ENCODE results near the gene CDIP1. TPM values are rescaled to one million over a fixed set of nuclear protein-coding genes. Genes with fewer than 3 reads are reported as not detected.

The CDIP1 gene
- total and polyA plus RNA-seq, 10 of the 15 experiments (the other 5 are each of a cell fraction or from before 2014, with no cell fraction given): 6.1 to 32.4 (median 13.6) TPM

DNA sequence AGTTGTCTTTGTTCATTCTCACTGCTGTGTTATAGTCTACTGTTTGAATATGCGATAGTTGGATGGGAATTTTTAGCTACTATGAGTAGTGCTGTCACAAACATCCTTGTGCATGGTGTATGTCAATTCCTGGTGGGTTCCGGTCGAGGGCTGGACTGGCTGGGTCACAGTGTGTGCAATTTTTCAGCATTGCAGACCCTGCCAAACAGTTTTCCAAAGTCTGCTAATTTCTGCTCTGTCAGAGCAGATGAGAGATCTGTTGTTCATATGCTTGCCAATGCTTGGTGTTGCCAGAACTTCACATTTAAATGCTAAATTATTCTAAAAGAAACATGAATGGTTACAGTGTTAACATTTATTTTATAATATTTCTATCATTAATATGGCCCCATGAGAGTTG is 14.0 kb upstream of the CDIP1 start:
- POLR2A ChIA-PET: no interaction called here

DNA sequence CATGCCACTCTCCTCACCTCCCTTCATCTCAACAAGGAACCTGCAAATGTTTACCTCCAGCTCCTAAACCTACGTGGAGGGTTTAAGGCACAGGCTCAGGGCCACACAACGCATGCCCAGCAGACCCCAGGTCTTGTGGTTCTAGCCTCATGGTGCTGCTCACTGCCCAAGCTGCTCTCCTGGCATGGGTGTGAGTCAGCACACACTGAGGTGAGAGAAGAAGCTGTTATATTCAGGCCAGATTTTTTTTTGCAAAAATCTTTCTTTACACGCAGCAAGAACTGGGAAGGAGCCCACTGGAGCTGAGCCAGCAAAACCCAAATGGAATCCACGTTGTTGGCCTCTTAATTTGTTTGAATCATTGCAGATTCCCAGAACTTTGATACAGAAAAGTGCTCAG is 12.0 kb upstream of the CDIP1 start:
- no TSS peak for BruUV-seq (replicated peaks)
- DNase-seq (ENCODE audit: low read depth, low spot score) (no peak), FAIRE-seq (no peak), ATAC-seq (no peak)
- Histone ChIP-seq H3K27ac (ENCODE audit: control insufficient read depth, insufficient read depth) (no peak overlapping the region), H3K4me1 (ENCODE audit: control insufficient read depth, insufficient read depth, low read length) (no peaks in the 10 kb centered on the region), H3K36me3 (ENCODE audit: control insufficient read depth in 2 of 2, insufficient read depth in 2 of 2, low read length in 1 of 2) (no peaks in the 10 kb centered on the region), H3K9ac (ENCODE audit: control insufficient read depth, insufficient read depth, low read length) (no peak overlapping the region), H3K4me3 (no peak overlapping the region), H3K79me2 (ENCODE audit: control insufficient read depth, insufficient read depth, low read length) (no peaks in the 10 kb centered on the region), H3K4me2 (ENCODE audit: control insufficient read depth, insufficient read depth) (no peak overlapping the region), H4K20me1 (ENCODE audit: control insufficient read depth, insufficient read depth) (no peaks in the 10 kb centered on the region), H2AFZ (ENCODE audit: control insufficient read depth, low read depth, low read length) (no peak overlapping the region), H3K9me3 (replicated peaks; ENCODE audit: control insufficient read depth, insufficient read depth, low read length) (no peaks in the 10 kb centered on the region), H3K27me3 (replicated peaks in 1 of 2; ENCODE audit: control insufficient read depth in 2 of 2, insufficient read depth in 2 of 2, low read length in 1 of 2) (peaks cover 0 to 2% of the 10 kb centered on the region in 2 experiments; a peak in 1 of 4 replicates)
- ChIA-PET SMC1A (ENCODE audit: uncharacterized antibody, unreplicated experiment) (interaction anchor here (0.8 to 3.6 kb wide), 3 partner anchors 36 to 46 kb away, joined by 3 to 41 read pairs (median 3); no protein-coding TSS in a partner anchor), CTCF (interaction anchor here (0.7 to 8.6 kb wide), 8 partner anchors 12 to 350 kb away, joined by 3 to 65 read pairs (median 6); partner anchors contain the start of genes CDIP1 and MGRN1), RAD21 (ENCODE audit: unreplicated experiment) (interaction anchor here (1.1 to 1.9 kb wide), 3 partner anchors 35 to 103 kb away, joined by 3 to 7 read pairs (median 4); no protein-coding TSS in a partner anchor), POLR2A (no interaction called here)
- 11% methylated on average over 4 of the region's 4 CpGs for WGBS (ENCODE audit: insufficient coverage, insufficient replicate concordance, low lambda C conversion rate, missing lambda C conversion rate)
- in situ Hi-C loops (cut with MboI) (no loop called here), intact Hi-C loops (cut with micrococcal nuclease; ENCODE audit: unreplicated experiment) (no loop called here)
- TF ChIP-seq POLR2A (IDR thresholded peaks at IDR 0.05; ENCODE audit: low read depth, low read length) (no peak), EED (IDR thresholded peaks at IDR 0.05; ENCODE audit: low read depth) (no peak), GABPA (IDR thresholded peaks at IDR 0.05; ENCODE audit: low read depth) (no peak), TCF12 (IDR thresholded peaks at IDR 0.05; ENCODE audit: low read depth, low read length) (no peak), MYC (IDR thresholded peaks at IDR 0.05; ENCODE audit: insufficient read depth, insufficient read length, insufficient replicate concordance, low read length, severe bottlenecking) (no peak), NFYB (IDR thresholded peaks at IDR 0.05; ENCODE audit: insufficient read depth, low read depth, low read length) (no peak), YY1 (IDR thresholded peaks at IDR 0.05; ENCODE audit: low read depth, low read length) (no peak), SMC3 (IDR thresholded peaks at IDR 0.05; ENCODE audit: borderline replicate concordance, low read length) (no peak), RFX5 (IDR thresholded peaks at IDR 0.05; ENCODE audit: low read depth, low read length) (no peak)
- TF ChIP-seq, protein P1, sequence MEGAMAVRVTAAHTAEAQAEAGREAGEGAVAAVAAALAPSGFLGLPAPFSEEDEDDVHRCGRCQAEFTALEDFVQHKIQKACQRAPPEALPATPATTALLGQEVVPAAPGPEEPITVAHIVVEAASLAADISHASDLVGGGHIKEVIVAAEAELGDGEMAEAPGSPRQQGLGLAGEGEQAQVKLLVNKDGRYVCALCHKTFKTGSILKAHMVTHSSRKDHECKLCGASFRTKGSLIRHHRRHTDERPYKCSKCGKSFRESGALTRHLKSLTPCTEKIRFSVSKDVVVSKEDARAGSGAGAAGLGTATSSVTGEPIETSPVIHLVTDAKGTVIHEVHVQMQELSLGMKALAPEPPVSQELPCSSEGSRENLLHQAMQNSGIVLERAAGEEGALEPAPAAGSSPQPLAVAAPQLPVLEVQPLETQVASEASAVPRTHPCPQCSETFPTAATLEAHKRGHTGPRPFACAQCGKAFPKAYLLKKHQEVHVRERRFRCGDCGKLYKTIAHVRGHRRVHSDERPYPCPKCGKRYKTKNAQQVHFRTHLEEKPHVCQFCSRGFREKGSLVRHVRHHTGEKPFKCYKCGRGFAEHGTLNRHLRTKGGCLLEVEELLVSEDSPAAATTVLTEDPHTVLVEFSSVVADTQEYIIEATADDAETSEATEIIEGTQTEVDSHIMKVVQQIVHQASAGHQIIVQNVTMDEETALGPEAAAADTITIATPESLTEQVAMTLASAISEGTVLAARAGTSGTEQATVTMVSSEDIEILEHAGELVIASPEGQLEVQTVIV (IDR thresholded peaks at IDR 0.05; ENCODE audit: borderline replicate concordance, partially characterized antibody): no peak
- TF ChIP-seq, protein P2, sequence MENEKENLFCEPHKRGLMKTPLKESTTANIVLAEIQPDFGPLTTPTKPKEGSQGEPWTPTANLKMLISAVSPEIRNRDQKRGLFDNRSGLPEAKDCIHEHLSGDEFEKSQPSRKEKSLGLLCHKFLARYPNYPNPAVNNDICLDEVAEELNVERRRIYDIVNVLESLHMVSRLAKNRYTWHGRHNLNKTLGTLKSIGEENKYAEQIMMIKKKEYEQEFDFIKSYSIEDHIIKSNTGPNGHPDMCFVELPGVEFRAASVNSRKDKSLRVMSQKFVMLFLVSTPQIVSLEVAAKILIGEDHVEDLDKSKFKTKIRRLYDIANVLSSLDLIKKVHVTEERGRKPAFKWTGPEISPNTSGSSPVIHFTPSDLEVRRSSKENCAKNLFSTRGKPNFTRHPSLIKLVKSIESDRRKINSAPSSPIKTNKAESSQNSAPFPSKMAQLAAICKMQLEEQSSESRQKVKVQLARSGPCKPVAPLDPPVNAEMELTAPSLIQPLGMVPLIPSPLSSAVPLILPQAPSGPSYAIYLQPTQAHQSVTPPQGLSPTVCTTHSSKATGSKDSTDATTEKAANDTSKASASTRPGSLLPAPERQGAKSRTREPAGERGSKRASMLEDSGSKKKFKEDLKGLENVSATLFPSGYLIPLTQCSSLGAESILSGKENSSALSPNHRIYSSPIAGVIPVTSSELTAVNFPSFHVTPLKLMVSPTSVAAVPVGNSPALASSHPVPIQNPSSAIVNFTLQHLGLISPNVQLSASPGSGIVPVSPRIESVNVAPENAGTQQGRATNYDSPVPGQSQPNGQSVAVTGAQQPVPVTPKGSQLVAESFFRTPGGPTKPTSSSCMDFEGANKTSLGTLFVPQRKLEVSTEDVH (IDR thresholded peaks at IDR 0.05; ENCODE audit: low read depth, partially characterized antibody): no peak

More for the DNA sequence above, 14.0 kb upstream of the CDIP1 start:
- Histone ChIP-seq H3K4me2 (ENCODE audit: control insufficient read depth, insufficient read depth) (no peak overlapping the region), H3K36me3 (ENCODE audit: control insufficient read depth in 2 of 2, insufficient read depth in 2 of 2, low read length in 1 of 2) (no peaks in the 10 kb centered on the region), H2AFZ (ENCODE audit: control insufficient read depth, low read depth, low read length) (no peak overlapping the region), H3K27ac (ENCODE audit: control insufficient read depth, insufficient read depth) (no peak overlapping the region), H3K4me3 (no peak overlapping the region), H4K20me1 (ENCODE audit: control insufficient read depth, insufficient read depth) (no peaks in the 10 kb centered on the region), H3K9ac (ENCODE audit: control insufficient read depth, insufficient read depth, low read length) (no peak overlapping the region), H3K9me3 (replicated peaks; ENCODE audit: control insufficient read depth, insufficient read depth, low read length) (no peaks in the 10 kb centered on the region), H3K79me2 (ENCODE audit: control insufficient read depth, insufficient read depth, low read length) (no peaks in the 10 kb centered on the region), H3K4me1 (ENCODE audit: control insufficient read depth, insufficient read depth, low read length) (no peaks in the 10 kb centered on the region), H3K27me3 (replicated peaks in 1 of 2; ENCODE audit: control insufficient read depth in 2 of 2, insufficient read depth in 2 of 2, low read length in 1 of 2) (peaks cover 0 to 2% of the 10 kb centered on the region in 2 experiments; a peak in 1 of 4 replicates)
- WGBS (ENCODE audit: insufficient coverage, insufficient replicate concordance, low lambda C conversion rate, missing lambda C conversion rate): 68% methylated on average over 3 of the region's 3 CpGs
- TF ChIP-seq FOXK2 (IDR thresholded peaks at IDR 0.05) (no peak), SMAD1 (IDR thresholded peaks at IDR 0.05; ENCODE audit: low read depth, partially characterized antibody) (no peak), NR2C2 (IDR thresholded peaks at IDR 0.05; ENCODE audit: borderline replicate concordance, control insufficient read depth, insufficient read length, low read depth) (no peak)
- intact Hi-C loops (cut with micrococcal nuclease; ENCODE audit: unreplicated experiment) (no loop called here), in situ Hi-C loops (cut with MboI) (no loop called here)
- no TSS peak for BruUV-seq (replicated peaks)
- ATAC-seq (no peak), FAIRE-seq (no peak), DNase-seq (ENCODE audit: low read depth, low spot score) (no peak)
- RAD21 ChIA-PET (ENCODE audit: unreplicated experiment): no interaction called here
- CTCF ChIA-PET: interaction anchor here (0.9 to 2.2 kb wide), 5 partner anchors 21 to 72 kb away, joined by 3 to 7 read pairs (median 4); partner anchors contain the start of gene MGRN1
- SMC1A ChIA-PET (ENCODE audit: uncharacterized antibody, unreplicated experiment): interaction anchor here (1.6 kb wide), 1 partner anchor 45 kb away, joined by 7 read pairs; no protein-coding TSS in a partner anchor

Data from GM12878 (cell line).